K562 (cell line): ENCODE results near the gene SFI1.

ENCODE experiments used
- ARID2 ChIP-seq: fragments of 450-650 bp; IDR thresholded peaks from 2 replicates; pipeline ENCODE4 v1.6.1; 2017; ENCODE audit warnings: antibody characterized with exemption, mild to moderate bottlenecking
- CBFA2T3 ChIP-seq: fragments of 450-650 bp; IDR thresholded peaks from 2 replicates; pipeline ENCODE4 v1.6.1; 2017
- GABPA ChIP-seq: fragments of 200-800 bp; sonication (Bioruptor generic); conservative IDR thresholded peaks from 2 replicates; pipeline ENCODE4 v1.6.1; 2016; ENCODE audit warnings: low read depth, missing genetic modification characterization, missing compliant biosample characterization
- MYC ChIP-seq, 2 experiments: fragments of 250-450 bp in 1 of 2; sonication (Bioruptor Pico) in 1 of 2; IDR thresholded peaks; 2 replicates each; pipeline versions ENCODE4 v1.5.1 to v1.6.1; 2012 to 2021; ENCODE audit warnings: low read depth in 2 of 2, borderline replicate concordance in 1 of 2, improper control_type of control experiment in 1 of 2, low read length in 1 of 2, mild to moderate bottlenecking in 1 of 2, moderate library complexity in 1 of 2
- NCOA1 ChIP-seq: fragments of 450-650 bp; IDR thresholded peaks from 2 replicates; pipeline ENCODE4 v1.6.1; 2016; ENCODE audit warnings: low read depth
- NR2C2 ChIP-seq, 2 experiments: fragments of 200-800 bp in 1 of 2; sonication (Bioruptor generic) in 1 of 2; sonication (generic) in 1 of 2; formaldehyde crosslinking in 1 of 2; IDR thresholded peaks; 2 replicates each; pipeline versions ENCODE4 v1.6.1 to v1.8.0; 2016 to 2022; ENCODE audit warnings: mild to moderate bottlenecking in 1 of 2, missing compliant biosample characterization in 1 of 2, missing genetic modification characterization in 1 of 2, missing genetic modification reagents in 1 of 2
- NRF1 ChIP-seq, 2 experiments: fragments of 450-650 bp; IDR thresholded peaks in 1 of 2; conservative IDR thresholded peaks in 1 of 2; 2 replicates each; pipeline ENCODE4 v1.6.1; 2014; ENCODE audit warnings: mild to moderate bottlenecking in 2 of 2
- POLR2AphosphoS5 ChIP-seq: IDR thresholded peaks from 2 replicates; pipeline ENCODE4 v1.6.1; 2011; ENCODE audit warnings: mild to moderate bottlenecking, low read depth, low read length, moderate library complexity; ENCODE audit not compliant: control insufficient read depth, insufficient read depth
- SP1 ChIP-seq: sonication (generic); formaldehyde crosslinking; IDR thresholded peaks from 2 replicates; pipeline ENCODE4 v1.8.1; 2022; ENCODE audit warnings: mild to moderate bottlenecking, missing genetic modification reagents
- TCF3 ChIP-seq: sonication (generic); formaldehyde crosslinking; IDR thresholded peaks from 2 replicates; pipeline ENCODE4 v1.4.0; 2020; ENCODE audit warnings: mild to moderate bottlenecking, missing genetic modification reagents
- ZFX ChIP-seq: sonication (generic); formaldehyde crosslinking; IDR thresholded peaks from 2 replicates; pipeline ENCODE4 v1.8.0; 2022; ENCODE audit warnings: mild to moderate bottlenecking, missing genetic modification reagents, moderate library complexity
- ZNF76 ChIP-seq: fragments of 250-450 bp; sonication (Bioruptor Pico); IDR thresholded peaks from 2 replicates; pipeline ENCODE4 v1.4.0; 2020; ENCODE audit warnings: mild to moderate bottlenecking, moderate library complexity, borderline replicate concordance
- TF ChIP-seq, protein P1 (sequence below): sonication (generic); formaldehyde crosslinking; IDR thresholded peaks from 2 replicates; pipeline ENCODE4 v1.9.0; 2022; ENCODE audit warnings: mild to moderate bottlenecking, missing genetic modification reagents
- TF ChIP-seq, protein P2 (sequence below), 3 experiments: IDR thresholded peaks in 2 of 3; conservative IDR thresholded peaks in 1 of 3; 2 replicates each; pipeline ENCODE4 v1.5.1; 2011 to 2012; ENCODE audit warnings: low read length in 3 of 3, mild to moderate bottlenecking in 3 of 3, control low read depth in 2 of 3, improper control_type of control experiment in 1 of 3, inconsistent platforms in 1 of 3, low read depth in 1 of 3, mixed read lengths in 1 of 3, moderate library complexity in 1 of 3; ENCODE audit not compliant: insufficient read depth in 2 of 3

DNA sequence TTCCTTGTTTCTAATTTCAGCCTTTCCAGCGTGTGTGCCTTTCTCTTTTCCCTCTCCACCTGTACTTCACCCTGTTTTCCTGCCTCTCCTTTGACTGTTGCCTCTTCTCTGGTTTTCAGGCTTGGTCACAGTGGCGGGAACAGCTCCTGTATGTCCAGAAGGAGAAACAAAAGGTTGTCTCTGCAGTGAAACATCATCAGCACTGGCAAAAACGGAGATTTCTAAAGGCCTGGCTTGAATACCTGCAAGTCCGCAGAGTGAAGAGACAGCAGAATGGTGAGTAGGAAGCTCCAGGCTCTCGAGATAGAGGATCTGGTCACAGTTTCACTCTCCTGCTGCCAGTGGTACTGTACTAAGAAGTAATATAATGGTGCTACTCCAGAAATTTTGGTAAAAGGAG, 76.6 kb downstream of the SFI1 start:
- no peak for TF ChIP-seq CBFA2T3
- TF ChIP-seq NRF1 (conservative IDR thresholded peaks at IDR 0.05 in 1 of 2, IDR thresholded peaks at IDR 0.05 in 1 of 2) = no peak
- TF ChIP-seq ZNF76 = no peak
- no peak for TF ChIP-seq ARID2
- no peak for TF ChIP-seq NCOA1
- no peak for TF ChIP-seq NR2C2 (CRISPR knock-in tag; IDR thresholded peaks at IDR 0.05)
- no peak for TF ChIP-seq NR2C2 (tag; IDR thresholded peaks at IDR 0.05)
- TF ChIP-seq, protein P1, sequence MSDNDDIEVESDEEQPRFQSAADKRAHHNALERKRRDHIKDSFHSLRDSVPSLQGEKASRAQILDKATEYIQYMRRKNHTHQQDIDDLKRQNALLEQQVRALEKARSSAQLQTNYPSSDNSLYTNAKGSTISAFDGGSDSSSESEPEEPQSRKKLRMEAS (CRISPR knock-in tag) = no peak
- TF ChIP-seq ZFX = no peak
- TF ChIP-seq, protein P2, sequence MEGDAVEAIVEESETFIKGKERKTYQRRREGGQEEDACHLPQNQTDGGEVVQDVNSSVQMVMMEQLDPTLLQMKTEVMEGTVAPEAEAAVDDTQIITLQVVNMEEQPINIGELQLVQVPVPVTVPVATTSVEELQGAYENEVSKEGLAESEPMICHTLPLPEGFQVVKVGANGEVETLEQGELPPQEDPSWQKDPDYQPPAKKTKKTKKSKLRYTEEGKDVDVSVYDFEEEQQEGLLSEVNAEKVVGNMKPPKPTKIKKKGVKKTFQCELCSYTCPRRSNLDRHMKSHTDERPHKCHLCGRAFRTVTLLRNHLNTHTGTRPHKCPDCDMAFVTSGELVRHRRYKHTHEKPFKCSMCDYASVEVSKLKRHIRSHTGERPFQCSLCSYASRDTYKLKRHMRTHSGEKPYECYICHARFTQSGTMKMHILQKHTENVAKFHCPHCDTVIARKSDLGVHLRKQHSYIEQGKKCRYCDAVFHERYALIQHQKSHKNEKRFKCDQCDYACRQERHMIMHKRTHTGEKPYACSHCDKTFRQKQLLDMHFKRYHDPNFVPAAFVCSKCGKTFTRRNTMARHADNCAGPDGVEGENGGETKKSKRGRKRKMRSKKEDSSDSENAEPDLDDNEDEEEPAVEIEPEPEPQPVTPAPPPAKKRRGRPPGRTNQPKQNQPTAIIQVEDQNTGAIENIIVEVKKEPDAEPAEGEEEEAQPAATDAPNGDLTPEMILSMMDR (IDR thresholded peaks at IDR 0.05 in 2 of 3, conservative IDR thresholded peaks at IDR 0.05 in 1 of 3; ENCODE audit: insufficient read depth in 2 of 3, low read depth in 1 of 3, low read length in 3 of 3) = no peak
- no peak for TF ChIP-seq GABPA (tag)
- no peak for TF ChIP-seq MYC (IDR thresholded peaks at IDR 0.05; ENCODE audit: low read depth, low read length)
- TF ChIP-seq MYC (CRISPR knock-in tag; IDR thresholded peaks at IDR 0.05; ENCODE audit: borderline replicate concordance, low read depth) = no peak
- TF ChIP-seq TCF3 (CRISPR knock-in tag) = no peak
- TF ChIP-seq POLR2AphosphoS5 = no peak
- no peak for TF ChIP-seq SP1 (CRISPR knock-in tag)
